HL-60 (cell line): ENCODE measurements around the gene WDR5.

ENCODE experiments used
- DNase-seq, 2 experiments: peaks; one replicate each; pipeline ENCODE4 v3.0.0-alpha.2; 2010 to 2020; ENCODE audit warnings: low read depth in 1 of 2, low spot score in 1 of 2
- H3K27ac ChIP-seq: fragments of 250-450 bp; sonication (Bioruptor Pico); replicated peaks from 2 replicates; pipeline ENCODE4 v1.5.1; 2020; ENCODE audit warnings: mild to moderate bottlenecking, moderate library complexity
- H3K27me3 ChIP-seq: fragments of 250-450 bp; sonication (Bioruptor Pico); 2 replicates; pipeline ENCODE4 v1.5.1; 2021; ENCODE audit warnings: mild to moderate bottlenecking, moderate library complexity; ENCODE audit not compliant: insufficient read depth, poor library complexity, severe bottlenecking
- H3K4me3 ChIP-seq: replicated peaks from 2 replicates; pipeline ENCODE4 v1.5.1; 2011; ENCODE audit warnings: mild to moderate bottlenecking, control low read depth, low read length; ENCODE audit not compliant: insufficient read depth
- CTCF ChIP-seq: IDR thresholded peaks from one replicate; pipeline ENCODE4 v1.5.1; 2011; ENCODE audit warnings: low read length, control low read depth, inconsistent platforms; ENCODE audit not compliant: insufficient read depth
- GABPA ChIP-seq: IDR thresholded peaks from 2 replicates; pipeline ENCODE4 v1.6.1; 2012; ENCODE audit warnings: low read depth
- POLR2AphosphoS5 ChIP-seq: IDR thresholded peaks from 2 replicates; pipeline ENCODE4 v1.6.1; 2012; ENCODE audit warnings: low read depth
- SPI1 ChIP-seq: IDR thresholded peaks from 2 replicates; pipeline ENCODE4 v1.6.1; 2012; ENCODE audit warnings: low read depth, mild to moderate bottlenecking, borderline replicate concordance
- TF ChIP-seq, protein P1 (sequence below): IDR thresholded peaks from 2 replicates; pipeline ENCODE4 v1.6.1; 2012; ENCODE audit warnings: low read depth; ENCODE audit not compliant: insufficient replicate concordance

Gene WDR5

DNA sequence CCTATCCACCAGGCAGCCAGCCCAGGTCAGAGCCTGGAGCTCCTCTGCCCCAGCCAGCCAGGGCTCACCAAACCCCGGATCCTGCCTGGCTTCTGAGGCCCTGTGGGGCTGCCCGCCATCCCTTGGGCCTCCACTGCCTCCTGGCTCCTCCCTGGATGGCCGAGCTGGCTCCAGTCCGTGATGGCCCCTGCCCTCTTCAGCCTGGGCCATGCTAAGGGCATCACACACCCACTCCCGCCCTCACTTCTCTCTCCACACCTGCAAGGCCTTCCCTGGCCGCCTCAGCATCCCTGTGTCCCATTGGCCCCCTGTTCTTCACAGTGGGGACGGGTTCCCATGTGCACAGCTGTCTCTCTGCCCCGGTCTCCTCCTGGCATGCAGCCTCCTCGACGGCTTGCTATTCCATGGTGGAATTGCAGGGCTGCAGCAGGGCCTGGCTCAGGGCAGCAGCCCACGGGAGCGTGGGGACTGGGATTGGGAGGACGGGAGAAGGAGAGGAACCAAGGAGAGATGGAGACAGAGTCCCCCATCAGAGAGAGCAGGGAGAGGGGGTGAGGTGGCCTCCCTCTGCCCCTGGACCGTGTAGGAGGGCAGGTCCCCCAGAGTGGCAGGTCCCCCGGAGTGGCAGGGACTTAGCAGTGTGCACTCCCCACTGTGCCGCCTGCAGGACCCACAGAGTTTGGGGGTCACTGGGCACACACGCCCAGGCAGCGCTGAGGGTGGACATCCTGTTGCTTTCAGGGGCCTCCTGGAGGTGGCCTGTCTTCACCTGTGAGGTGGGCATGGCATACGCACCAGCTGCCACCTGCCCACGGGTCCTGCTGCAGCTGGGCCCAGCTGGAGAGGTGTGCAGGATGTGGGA lies 45.1 kb downstream of the WDR5 start:
- no peak for DNase-seq

DNA sequence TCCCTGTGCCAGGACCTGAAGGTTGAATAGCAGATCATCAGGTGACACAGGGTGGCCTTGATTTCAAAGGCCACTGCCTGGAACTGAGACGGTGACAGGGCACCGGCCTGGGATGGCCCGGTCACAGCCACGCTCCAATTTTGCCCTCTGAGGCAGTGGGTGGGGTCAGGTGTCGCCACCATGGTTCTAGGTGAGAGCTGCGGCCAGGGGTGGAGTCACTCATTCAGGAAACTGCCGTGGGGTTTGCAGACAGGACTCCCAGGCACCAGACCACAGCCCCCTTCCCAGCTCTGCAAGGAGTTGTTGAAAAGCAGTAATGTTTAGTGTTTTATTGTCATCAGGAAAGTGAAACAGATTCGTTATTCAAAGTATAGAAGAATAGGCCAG lies 45.8 kb downstream of the WDR5 start:
- no peak for DNase-seq
- peaks cover 3% of the 10 kb centered on the region for H3K27me3 ChIP-seq
- no peak overlapping the region for H3K27ac ChIP-seq
- TF ChIP-seq GABPA: no peak
- no peak for TF ChIP-seq POLR2AphosphoS5
- no peak for TF ChIP-seq SPI1
- TF ChIP-seq, protein P1, sequence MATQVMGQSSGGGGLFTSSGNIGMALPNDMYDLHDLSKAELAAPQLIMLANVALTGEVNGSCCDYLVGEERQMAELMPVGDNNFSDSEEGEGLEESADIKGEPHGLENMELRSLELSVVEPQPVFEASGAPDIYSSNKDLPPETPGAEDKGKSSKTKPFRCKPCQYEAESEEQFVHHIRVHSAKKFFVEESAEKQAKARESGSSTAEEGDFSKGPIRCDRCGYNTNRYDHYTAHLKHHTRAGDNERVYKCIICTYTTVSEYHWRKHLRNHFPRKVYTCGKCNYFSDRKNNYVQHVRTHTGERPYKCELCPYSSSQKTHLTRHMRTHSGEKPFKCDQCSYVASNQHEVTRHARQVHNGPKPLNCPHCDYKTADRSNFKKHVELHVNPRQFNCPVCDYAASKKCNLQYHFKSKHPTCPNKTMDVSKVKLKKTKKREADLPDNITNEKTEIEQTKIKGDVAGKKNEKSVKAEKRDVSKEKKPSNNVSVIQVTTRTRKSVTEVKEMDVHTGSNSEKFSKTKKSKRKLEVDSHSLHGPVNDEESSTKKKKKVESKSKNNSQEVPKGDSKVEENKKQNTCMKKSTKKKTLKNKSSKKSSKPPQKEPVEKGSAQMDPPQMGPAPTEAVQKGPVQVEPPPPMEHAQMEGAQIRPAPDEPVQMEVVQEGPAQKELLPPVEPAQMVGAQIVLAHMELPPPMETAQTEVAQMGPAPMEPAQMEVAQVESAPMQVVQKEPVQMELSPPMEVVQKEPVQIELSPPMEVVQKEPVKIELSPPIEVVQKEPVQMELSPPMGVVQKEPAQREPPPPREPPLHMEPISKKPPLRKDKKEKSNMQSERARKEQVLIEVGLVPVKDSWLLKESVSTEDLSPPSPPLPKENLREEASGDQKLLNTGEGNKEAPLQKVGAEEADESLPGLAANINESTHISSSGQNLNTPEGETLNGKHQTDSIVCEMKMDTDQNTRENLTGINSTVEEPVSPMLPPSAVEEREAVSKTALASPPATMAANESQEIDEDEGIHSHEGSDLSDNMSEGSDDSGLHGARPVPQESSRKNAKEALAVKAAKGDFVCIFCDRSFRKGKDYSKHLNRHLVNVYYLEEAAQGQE: no peak
- no peak for TF ChIP-seq CTCF
- H3K4me3 ChIP-seq: no peak overlapping the region

More for the DNA sequence above, 45.1 kb downstream of the WDR5 start:
- no peak for TF ChIP-seq POLR2AphosphoS5
- no peak for TF ChIP-seq SPI1
- TF ChIP-seq CTCF: no peak
- no peak for TF ChIP-seq GABPA
- TF ChIP-seq, protein P1: no peak
- Histone ChIP-seq H3K27ac (no peak overlapping the region), H3K27me3 (peaks cover 3% of the 10 kb centered on the region), H3K4me3 (no peak overlapping the region)

DNA sequence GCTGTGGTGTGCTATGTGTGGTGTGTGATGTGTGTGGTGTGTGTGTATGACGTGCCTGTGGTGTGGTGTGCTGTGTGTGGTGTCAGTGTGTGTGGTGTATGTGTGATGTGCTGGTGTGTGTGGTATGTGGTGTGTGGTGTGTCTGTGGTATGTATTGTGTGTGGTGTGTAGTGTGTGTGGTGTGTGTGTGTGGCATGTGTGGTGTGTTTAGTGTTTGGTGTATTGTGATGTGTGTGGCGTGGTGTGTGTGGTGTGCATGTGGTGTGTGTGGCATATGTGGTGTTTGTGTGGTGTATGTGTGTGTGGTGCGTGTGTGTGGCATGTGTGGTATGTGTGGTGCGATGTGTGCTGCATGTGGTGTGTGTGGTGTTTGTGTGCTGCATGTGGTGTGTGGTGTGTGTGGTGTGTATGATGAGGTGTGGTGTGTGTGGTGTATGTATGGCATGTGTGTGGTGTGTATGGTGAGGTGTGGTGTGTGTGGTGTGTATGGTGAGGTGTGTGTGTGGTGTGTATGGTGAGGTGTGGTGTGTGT lies 46.7 kb downstream of the WDR5 start:
- DNase-seq: no peak
- TF ChIP-seq, protein P1: no peak
- Histone ChIP-seq H3K4me3 (no peak overlapping the region), H3K27ac (no peak overlapping the region), H3K27me3 (peaks cover 1% of the 10 kb centered on the region)
